WERI-Rb-1 (cell line): ENCODE results near the gene DGCR8.

Experiments used
- DNase-seq: peaks from one replicate; pipeline ENCODE4 v3.0.0-alpha.2; 2020
- H3K27ac ChIP-seq: fragments of 250-450 bp; sonication (Bioruptor Pico); 2 replicates; pipeline ENCODE4 v1.5.1; 2020; ENCODE audit warnings: mild to moderate bottlenecking, moderate library complexity
- H3K27me3 ChIP-seq: fragments of 250-450 bp; sonication (Bioruptor Pico); 2 replicates; pipeline ENCODE4 v1.5.1; 2021; ENCODE audit warnings: mild to moderate bottlenecking, low read depth, moderate library complexity; ENCODE audit not compliant: insufficient read depth, severe bottlenecking
- H3K36me3 ChIP-seq: fragments of 250-450 bp; sonication (Bioruptor Pico); 2 replicates; pipeline ENCODE4 v1.5.1; 2020; ENCODE audit warnings: mild to moderate bottlenecking, moderate library complexity
- H3K4me3 ChIP-seq: 2 replicates; pipeline ENCODE4 v1.5.1; 2011; ENCODE audit warnings: low read depth, mild to moderate bottlenecking, control low read depth, low read length
- H3K9me3 ChIP-seq: fragments of 250-450 bp; sonication (Bioruptor Pico); 2 replicates; pipeline ENCODE4 v1.5.1; 2021; ENCODE audit warnings: mild to moderate bottlenecking, moderate library complexity; ENCODE audit not compliant: severe bottlenecking
- TF ChIP-seq, protein P1 (sequence below): IDR thresholded peaks from 2 replicates; pipeline ENCODE4 v1.5.1; 2011; ENCODE audit warnings: low read depth, mild to moderate bottlenecking, control low read depth, inconsistent platforms, low read length

DGCR8 gene

DNA sequence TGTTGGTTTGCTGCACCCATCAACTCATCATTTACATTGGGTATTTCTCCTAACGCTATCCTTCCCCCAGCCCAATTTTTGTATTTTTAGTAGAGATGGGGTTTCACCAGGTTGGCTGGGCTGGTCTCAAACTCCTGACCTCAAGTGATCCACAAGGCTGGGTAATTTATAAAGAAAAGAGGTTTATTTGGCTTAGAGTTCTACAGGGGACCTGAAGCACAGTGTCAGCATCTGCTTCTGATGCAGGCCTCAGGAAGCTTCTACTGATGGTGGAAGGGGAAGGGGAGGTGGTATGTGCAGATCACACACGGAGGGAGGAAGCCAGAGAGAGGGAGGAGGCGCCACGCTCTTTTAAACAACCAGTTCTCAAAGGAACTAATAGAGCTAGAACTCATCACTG, 33.3 kb upstream of the DGCR8 start:
- Histone ChIP-seq H3K9me3 (no peaks in the 10 kb centered on the region), H3K36me3 (no peaks in the 10 kb centered on the region), H3K27me3 (no peaks in the 10 kb centered on the region), H3K27ac (no peak overlapping the region), H3K4me3 (no peak overlapping the region)
- TF ChIP-seq, protein P1, sequence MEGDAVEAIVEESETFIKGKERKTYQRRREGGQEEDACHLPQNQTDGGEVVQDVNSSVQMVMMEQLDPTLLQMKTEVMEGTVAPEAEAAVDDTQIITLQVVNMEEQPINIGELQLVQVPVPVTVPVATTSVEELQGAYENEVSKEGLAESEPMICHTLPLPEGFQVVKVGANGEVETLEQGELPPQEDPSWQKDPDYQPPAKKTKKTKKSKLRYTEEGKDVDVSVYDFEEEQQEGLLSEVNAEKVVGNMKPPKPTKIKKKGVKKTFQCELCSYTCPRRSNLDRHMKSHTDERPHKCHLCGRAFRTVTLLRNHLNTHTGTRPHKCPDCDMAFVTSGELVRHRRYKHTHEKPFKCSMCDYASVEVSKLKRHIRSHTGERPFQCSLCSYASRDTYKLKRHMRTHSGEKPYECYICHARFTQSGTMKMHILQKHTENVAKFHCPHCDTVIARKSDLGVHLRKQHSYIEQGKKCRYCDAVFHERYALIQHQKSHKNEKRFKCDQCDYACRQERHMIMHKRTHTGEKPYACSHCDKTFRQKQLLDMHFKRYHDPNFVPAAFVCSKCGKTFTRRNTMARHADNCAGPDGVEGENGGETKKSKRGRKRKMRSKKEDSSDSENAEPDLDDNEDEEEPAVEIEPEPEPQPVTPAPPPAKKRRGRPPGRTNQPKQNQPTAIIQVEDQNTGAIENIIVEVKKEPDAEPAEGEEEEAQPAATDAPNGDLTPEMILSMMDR, result no peak
- no peak for DNase-seq

DNA sequence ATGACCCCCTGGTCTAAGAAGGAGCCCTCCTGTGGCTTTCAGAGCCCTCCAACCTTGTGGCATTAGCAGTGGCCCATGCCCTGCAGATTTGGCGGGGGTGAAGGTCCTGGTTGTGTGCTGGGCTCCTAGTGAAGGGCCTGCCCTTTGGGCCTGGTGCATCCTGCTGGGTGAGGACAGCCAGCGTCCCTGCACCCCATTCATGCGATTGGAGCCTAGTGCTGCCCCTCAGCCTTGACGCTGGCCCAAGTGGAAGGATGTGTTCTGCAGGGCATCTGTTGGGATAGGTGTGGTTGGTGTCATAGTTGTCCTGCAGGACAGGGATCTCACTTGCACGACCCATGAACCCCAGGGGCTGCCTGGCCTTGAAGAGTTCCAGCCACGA, 28.1 kb upstream of the DGCR8 start:
- TF ChIP-seq, protein P1, result no peak
- no peak overlapping the region for H3K4me3 ChIP-seq
- no peak for DNase-seq
- H3K27me3 ChIP-seq, result no peaks in the 10 kb centered on the region
- no peaks in the 10 kb centered on the region for H3K36me3 ChIP-seq
- no peaks in the 10 kb centered on the region for H3K9me3 ChIP-seq
- no peak overlapping the region for H3K27ac ChIP-seq

DNA sequence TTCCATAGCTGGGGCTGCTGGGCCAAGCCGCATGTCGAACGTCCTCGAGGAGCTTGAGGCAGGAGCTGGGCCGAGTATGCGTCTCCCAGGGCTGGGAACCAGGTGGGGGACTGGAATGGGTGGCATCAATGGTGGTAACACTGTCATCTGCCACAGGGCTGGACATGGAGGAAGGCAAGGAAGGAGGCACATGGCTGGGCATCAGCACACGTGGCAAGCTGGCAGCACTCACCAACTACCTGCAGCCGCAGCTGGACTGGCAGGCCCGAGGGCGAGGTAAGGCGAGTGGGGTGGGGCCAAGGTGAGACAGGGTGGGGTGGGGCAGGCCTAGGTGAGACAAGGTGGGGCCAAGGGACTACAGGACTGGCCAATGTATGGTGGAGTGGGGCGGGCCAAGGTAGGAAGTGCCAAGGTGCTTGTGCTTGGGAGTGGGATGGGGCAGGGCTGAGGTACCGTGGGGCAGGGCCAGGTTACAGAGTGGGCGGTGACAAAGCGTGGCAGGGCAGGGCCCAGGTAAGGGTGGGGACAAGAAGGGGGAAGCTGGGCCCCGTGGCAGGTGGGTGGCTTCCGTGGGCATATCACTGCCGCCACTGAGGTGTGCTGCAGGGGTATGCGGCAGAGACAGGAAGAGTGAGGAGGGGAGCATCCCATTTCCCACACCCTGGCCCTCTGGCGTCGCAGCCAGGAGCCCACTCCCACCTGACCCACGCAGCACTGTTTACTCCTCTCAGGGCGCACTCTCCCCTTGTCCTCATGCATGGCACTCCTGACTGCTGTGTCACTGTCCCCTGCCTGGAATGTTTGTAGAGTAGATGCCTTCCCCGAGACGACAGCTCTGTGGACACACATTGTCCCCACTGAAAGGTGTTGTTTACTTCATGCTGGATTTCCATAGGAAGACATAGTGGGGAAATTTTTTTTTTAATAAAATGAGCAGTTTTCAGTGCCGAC, 27.5 kb upstream of the DGCR8 start:
- TF ChIP-seq, protein P1, result no peak
- Histone ChIP-seq H3K9me3 (no peaks in the 10 kb centered on the region), H3K4me3 (no peak overlapping the region), H3K27me3 (no peaks in the 10 kb centered on the region), H3K36me3 (no peaks in the 10 kb centered on the region), H3K27ac (no peak overlapping the region)
- no peak for DNase-seq

DNA sequence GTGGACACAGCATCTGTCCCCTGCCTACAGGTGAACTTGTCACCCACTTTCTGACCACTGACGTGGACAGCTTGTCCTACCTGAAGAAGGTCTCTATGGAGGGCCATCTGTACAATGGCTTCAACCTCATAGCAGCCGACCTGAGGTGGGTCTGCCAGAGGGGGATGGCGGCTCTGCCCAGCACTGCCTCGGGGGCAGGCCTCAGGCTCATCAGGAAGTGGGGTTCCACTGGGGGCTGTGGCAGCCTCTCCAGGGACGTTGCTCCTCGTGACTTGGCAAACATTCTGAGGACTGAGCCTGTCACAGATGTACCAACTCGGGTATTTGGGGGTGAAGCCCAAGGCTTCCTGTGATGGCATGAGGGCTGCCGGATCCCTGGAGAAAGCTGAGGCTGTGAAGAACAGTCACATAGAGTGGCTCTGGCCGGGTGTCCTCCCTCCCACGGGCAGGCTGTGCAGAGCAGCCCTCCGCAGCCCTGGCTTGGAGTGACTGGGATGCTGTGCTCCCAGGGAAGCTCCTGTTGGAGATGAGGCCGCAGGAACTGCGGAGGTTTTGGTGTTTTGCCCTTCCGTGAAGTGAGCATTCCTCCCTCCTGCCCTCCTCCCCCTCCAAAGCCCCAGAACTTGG, 26.5 kb upstream of the DGCR8 start:
- no peak for DNase-seq
- no peak overlapping the region for H3K4me3 ChIP-seq
- H3K36me3 ChIP-seq, result no peaks in the 10 kb centered on the region
- no peaks in the 10 kb centered on the region for H3K9me3 ChIP-seq
- H3K27me3 ChIP-seq, result no peaks in the 10 kb centered on the region
- TF ChIP-seq, protein P1, result no peak
- no peak overlapping the region for H3K27ac ChIP-seq

DNA sequence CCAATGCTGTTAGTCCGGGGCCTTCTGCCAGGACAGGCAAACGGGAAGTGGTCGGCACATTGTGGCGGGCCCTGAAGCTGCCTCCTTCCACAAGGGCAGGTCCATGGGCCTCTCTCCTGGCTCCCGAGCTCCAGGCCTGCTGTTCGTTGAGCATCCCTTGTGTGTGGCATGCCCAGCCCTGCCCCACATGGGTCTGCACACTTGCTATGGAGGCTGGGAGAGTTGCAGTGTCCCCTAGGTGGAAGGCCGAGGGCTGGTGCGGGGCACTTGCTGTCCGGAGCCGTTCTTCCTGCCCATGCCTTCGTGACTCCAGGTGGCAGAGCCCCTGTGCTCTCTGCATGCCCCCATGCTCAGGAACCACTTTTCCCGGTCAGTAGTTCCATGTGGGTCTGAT, 26.0 kb upstream of the DGCR8 start:
- no peak overlapping the region for H3K4me3 ChIP-seq
- no peaks in the 10 kb centered on the region for H3K27me3 ChIP-seq
- DNase-seq, result no peak
- TF ChIP-seq, protein P1, result no peak
- H3K9me3 ChIP-seq, result no peaks in the 10 kb centered on the region
- H3K36me3 ChIP-seq, result no peaks in the 10 kb centered on the region
- H3K27ac ChIP-seq, result no peak overlapping the region
